OCI-LY7 (cell line): ENCODE measurements around the gene RXRA. TPM values are rescaled to one million over a fixed set of nuclear protein-coding genes. Genes with fewer than 3 reads are reported as not detected.

Experiments
- BruUV-seq: library from RNA; stranded (reverse); fragments of 400-500 nt; replicated peaks from 2 replicates; lab custom pipeline; 2021; lab: Mats Ljungman, UMichigan
- CTCF ChIA-PET: fragments of 300-600 bp; sonication (Branson Sonifier 250); formaldehyde crosslinking; loops from one replicate; lab custom pipeline; 2022; ENCODE audit warnings: antibody characterized with exemption; ENCODE audit not compliant: unreplicated experiment; lab: Charles Lee
- POLR2A ChIA-PET: fragments of 300-600 bp; sonication (Branson Sonifier 250); formaldehyde crosslinking; loops from one replicate; lab custom pipeline; 2022; ENCODE audit warnings: antibody characterized with exemption; lab: Charles Lee
- DNase-seq: peaks from one replicate; pipeline ENCODE4 v3.0.0-alpha.2; 2015; ENCODE audit warnings: low spot score
- H2AFZ ChIP-seq: fragments of 200-600 bp; sonication (generic), shearing (Covaris generic); 2 replicates; pipeline ENCODE4 v1.6.1; 2014; ENCODE audit warnings: mild to moderate bottlenecking, antibody characterized with exemption, low read length, moderate library complexity
- H3K27ac ChIP-seq: fragments of 200-600 bp; sonication (generic); 2 replicates; pipeline ENCODE4 v1.5.1; 2014; ENCODE audit warnings: mixed run types, low read depth, mild to moderate bottlenecking, moderate library complexity, low read length, inconsistent platforms; ENCODE audit not compliant: poor library complexity, severe bottlenecking
- H3K36me3 ChIP-seq: fragments of 200-600 bp; sonication (generic); 2 replicates; pipeline ENCODE4 v1.6.1; 2014; ENCODE audit warnings: mild to moderate bottlenecking, antibody characterized with exemption, low read length, moderate library complexity, mixed read lengths; ENCODE audit not compliant: insufficient read depth
- H3K4me1 ChIP-seq: fragments of 200-600 bp; sonication (generic); 2 replicates; pipeline ENCODE4 v1.5.1; 2014; ENCODE audit warnings: mild to moderate bottlenecking, low read length; ENCODE audit not compliant: insufficient read depth, poor library complexity, severe bottlenecking
- H3K4me2 ChIP-seq: fragments of 200-600 bp; sonication (generic); 2 replicates; pipeline ENCODE4 v1.6.1; 2014; ENCODE audit warnings: mild to moderate bottlenecking, low read length
- H3K4me3 ChIP-seq: fragments of 200-600 bp; sonication (generic); 2 replicates; pipeline ENCODE4 v1.5.1; 2014; ENCODE audit warnings: mild to moderate bottlenecking, low read depth, low read length; ENCODE audit not compliant: poor library complexity, severe bottlenecking
- H3K79me2 ChIP-seq: fragments of 200-600 bp; sonication (generic); 2 replicates; pipeline ENCODE4 v1.6.1; 2016; ENCODE audit warnings: low read depth, mild to moderate bottlenecking, low read length, moderate library complexity, mixed read lengths; ENCODE audit not compliant: insufficient read depth
- H3K9me2 ChIP-seq: fragments of 200-600 bp; sonication (generic); 2 replicates; pipeline ENCODE4 v1.6.1; 2016; ENCODE audit warnings: mild to moderate bottlenecking, low read length, mixed read lengths; ENCODE audit not compliant: insufficient read depth
- H3K9me3 ChIP-seq: fragments of 200-600 bp; sonication (generic); 2 replicates; pipeline ENCODE4 v1.6.1; 2014; ENCODE audit warnings: mild to moderate bottlenecking, mixed run types, low read length, mixed read lengths
- H4K20me1 ChIP-seq: fragments of 200-600 bp; sonication (generic); 2 replicates; pipeline ENCODE4 v1.6.1; 2014; ENCODE audit warnings: mild to moderate bottlenecking, antibody characterized with exemption, low read length, moderate library complexity, mixed read lengths; ENCODE audit not compliant: insufficient read depth
- CTCF ChIP-seq: fragments of 200-600 bp; sonication (generic); conservative IDR thresholded peaks from 2 replicates; pipeline ENCODE4 v1.5.1; 2014; ENCODE audit warnings: mild to moderate bottlenecking, antibody characterized with exemption, low read length, moderate library complexity, mixed read lengths
- EZH2phosphoT487 ChIP-seq: fragments of 200-600 bp; sonication (generic); IDR thresholded peaks from 2 replicates; pipeline ENCODE4 v1.6.1; 2018; ENCODE audit warnings: low read depth, borderline replicate concordance, mild to moderate bottlenecking, mixed run types, antibody characterized with exemption, low read length, moderate library complexity, mixed read lengths
- intact Hi-C: fragments of 100-400 bp; cut with micrococcal nuclease; formaldehyde crosslinking; loops from one replicate; pipeline ENCODE4 v1.10.0; 2022; ENCODE audit not compliant: unreplicated experiment
- total RNA-seq, 2 experiments: library from RNA; depleted of rRNA in 1 of 2; stranded (reverse); fragments of >200 nt in 1 of 2; shearing (Covaris generic) in 1 of 2; gene quantifications; 2 replicates each; pipeline ENCODE4 v1.2.3, GENCODE V29; 2014 to 2022

Gene RXRA
- total RNA-seq, 2 experiments from 2014 or later = 0.25 to 0.40 TPM

DNA sequence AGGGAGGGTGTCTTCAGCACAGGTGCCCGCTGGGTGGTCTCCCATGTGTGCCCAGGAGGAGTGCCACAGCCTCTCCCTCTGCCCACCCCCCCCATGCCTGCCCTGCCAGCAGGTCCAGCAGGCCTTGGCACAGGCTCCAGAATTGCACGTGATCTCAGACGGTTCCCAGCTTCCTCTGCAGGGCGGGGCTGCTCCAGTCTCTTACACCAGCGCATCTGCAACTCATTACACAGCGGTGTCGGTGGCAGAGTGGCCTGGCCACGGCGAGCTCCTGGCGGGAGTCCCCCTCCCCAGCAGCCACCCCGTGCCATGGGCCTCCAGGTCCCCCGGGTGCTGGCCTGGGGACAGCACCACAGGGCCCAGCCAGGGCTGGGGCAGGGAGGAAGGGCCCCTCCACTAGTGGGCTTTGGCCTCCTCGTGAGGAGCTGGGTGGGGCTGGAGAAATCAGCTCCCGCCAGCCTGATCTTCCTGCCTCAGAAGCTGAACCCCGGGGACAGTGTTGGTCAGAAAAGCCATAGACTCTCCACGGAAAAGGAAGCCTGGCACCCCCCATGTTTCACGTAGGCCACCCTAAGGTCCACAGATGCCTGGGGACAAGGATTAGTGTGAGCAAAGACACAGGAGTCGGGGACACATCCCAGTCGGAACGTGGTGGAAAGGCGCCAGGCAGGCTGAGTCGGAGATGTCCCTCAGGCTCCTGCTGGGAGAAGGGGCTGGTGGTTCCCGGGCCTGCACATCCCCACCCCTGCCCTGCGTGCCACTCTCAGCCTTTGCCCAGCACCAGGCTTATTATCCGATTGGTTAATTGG is 40.2 kb downstream of the RXRA start:
- BruUV-seq = no TSS peak

DNA sequence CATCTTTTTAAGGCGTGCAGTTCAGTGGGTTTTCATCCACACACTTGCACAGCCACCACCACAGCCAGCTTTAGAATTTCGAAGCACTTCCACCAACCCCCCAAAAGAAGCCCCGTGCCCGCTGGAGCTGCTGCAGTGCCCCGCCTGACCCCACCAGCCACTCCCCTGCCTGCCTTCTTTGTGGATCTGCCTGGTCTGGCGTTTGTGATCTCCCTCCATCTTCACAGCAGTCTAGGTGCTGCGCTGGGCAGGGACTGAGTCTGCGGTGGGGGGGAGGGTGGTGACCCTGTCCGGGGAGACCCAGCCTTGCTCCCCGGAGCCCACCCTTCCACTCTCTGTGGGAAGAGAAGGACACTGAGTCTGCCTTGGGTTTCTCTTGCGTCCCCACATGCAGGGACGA is 40.8 kb downstream of the RXRA start:
- TF ChIP-seq CTCF (no peak), EZH2phosphoT487 (no peak)
- BruUV-seq = no TSS peak
- no peaks in the 10 kb centered on the region for H4K20me1 ChIP-seq
- intact Hi-C loops = no loop called here
- H3K4me3 ChIP-seq = no peak overlapping the region
- no peaks in the 10 kb centered on the region for H3K36me3 ChIP-seq
- POLR2A ChIA-PET = no interaction called here
- H3K79me2 ChIP-seq = no peaks in the 10 kb centered on the region
- no peaks in the 10 kb centered on the region for H3K4me1 ChIP-seq
- no peaks in the 10 kb centered on the region for H3K9me3 ChIP-seq
- CTCF ChIA-PET = no interaction called here
- no peak for DNase-seq
- no peaks in the 10 kb centered on the region for H3K9me2 ChIP-seq
- H3K27ac ChIP-seq = no peak overlapping the region
- H2AFZ ChIP-seq = no peak overlapping the region
- H3K4me2 ChIP-seq = no peak overlapping the region

More for the DNA sequence above, 40.2 kb downstream of the RXRA start:
- H3K36me3 ChIP-seq = no peaks in the 10 kb centered on the region
- H3K27ac ChIP-seq = no peak overlapping the region
- TF ChIP-seq CTCF (no peak), EZH2phosphoT487 (no peak)
- no peaks in the 10 kb centered on the region for H3K79me2 ChIP-seq
- intact Hi-C loops = no loop called here
- H3K4me3 ChIP-seq = no peak overlapping the region
- POLR2A ChIA-PET = no interaction called here
- no peaks in the 10 kb centered on the region for H3K9me3 ChIP-seq
- H2AFZ ChIP-seq = no peak overlapping the region
- H4K20me1 ChIP-seq = no peaks in the 10 kb centered on the region
- H3K9me2 ChIP-seq = no peaks in the 10 kb centered on the region
- H3K4me2 ChIP-seq = no peak overlapping the region
- DNase-seq = no peak
- H3K4me1 ChIP-seq = no peaks in the 10 kb centered on the region
- CTCF ChIA-PET = no interaction called here

- H4K20me1 ChIP-seq = no peaks in the 10 kb centered on the region
- H3K9me3 ChIP-seq = no peaks in the 10 kb centered on the region
- no peak overlapping the region for H3K4me3 ChIP-seq
- intact Hi-C loops = no loop called here
- H3K9me2 ChIP-seq = no peaks in the 10 kb centered on the region
- CTCF ChIA-PET = no interaction called here
- no peak overlapping the region for H3K27ac ChIP-seq
- no peak overlapping the region for H3K4me2 ChIP-seq
- POLR2A ChIA-PET = no interaction called here
- H3K79me2 ChIP-seq = no peaks in the 10 kb centered on the region
- no peaks in the 10 kb centered on the region for H3K4me1 ChIP-seq
- TF ChIP-seq EZH2phosphoT487 (no peak), CTCF (no peak)
- H2AFZ ChIP-seq = no peak overlapping the region
- no TSS peak for BruUV-seq
- H3K36me3 ChIP-seq = no peaks in the 10 kb centered on the region
- no peak for DNase-seq
These were observed 41.7 kb downstream of the RXRA start for GRCh38 chr9:134367791-134368490.
